ENCODE results near the gene CANT1.

Gene CANT1

DNA sequence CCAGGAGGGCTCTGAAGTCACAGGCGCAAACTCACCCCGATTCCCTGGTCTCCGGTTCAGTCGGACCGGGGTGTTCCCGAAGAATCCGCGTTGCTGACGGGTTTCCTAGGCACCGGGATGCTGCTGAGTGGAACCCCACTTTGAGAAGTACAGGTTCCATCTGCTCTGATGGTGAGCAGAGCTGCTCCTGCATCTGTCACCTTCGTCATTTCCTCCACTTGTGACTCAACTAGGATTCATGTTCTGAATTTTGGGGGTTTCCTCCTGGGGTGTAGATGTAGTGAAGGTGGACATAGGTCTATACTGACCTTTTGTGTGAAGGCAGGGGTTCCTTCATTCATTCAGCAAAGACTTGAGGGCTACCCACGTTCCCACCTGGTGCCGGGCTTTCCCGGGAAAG lies 54.9 kb downstream of the CANT1 start:
- Histone ChIP-seq H3K4me1 (peaks cover 0 to 4% (median 0%) of the 10 kb centered on the region in 4 donors), H3K36me3 (no peaks in the 10 kb centered on the region), H3K9me3 (peaks cover 4 to 14% (median 14%) of the 10 kb centered on the region in 3 donors), H3K4me3 (no peak overlapping the region), H3K27ac (no peak overlapping the region), H3K27me3 (peaks cover 0 to 7% of the 10 kb centered on the region in 2 donors)
- intact Hi-C loops (cut with DNase I; ENCODE audit: low total_unique reads), result loop anchor here (5.0 kb wide), 1 partner anchor 52 kb away; the partner anchor contains the start of gene CEP295NL
- no peak for TF ChIP-seq CTCF (IDR thresholded peaks at IDR 0.05)
- no peak for DNase-seq

- Histone ChIP-seq H3K36me3 (no peaks in the 10 kb centered on the region), H3K4me3 (no peak overlapping the region), H3K27me3 (peaks cover 0 to 7% of the 10 kb centered on the region in 2 donors), H3K9me3 (peaks cover 4 to 14% (median 14%) of the 10 kb centered on the region in 3 donors), H3K4me1 (peaks cover 0 to 4% (median 0%) of the 10 kb centered on the region in 4 donors), H3K27ac (no peak overlapping the region)
- no peak for DNase-seq
- no peak for TF ChIP-seq CTCF (IDR thresholded peaks at IDR 0.05)
- intact Hi-C loops (cut with DNase I; ENCODE audit: low total_unique reads), result no loop called here
Measured at GRCh38 chr17:78953356-78954350, 55.9 kb downstream of the CANT1 start.

DNA sequence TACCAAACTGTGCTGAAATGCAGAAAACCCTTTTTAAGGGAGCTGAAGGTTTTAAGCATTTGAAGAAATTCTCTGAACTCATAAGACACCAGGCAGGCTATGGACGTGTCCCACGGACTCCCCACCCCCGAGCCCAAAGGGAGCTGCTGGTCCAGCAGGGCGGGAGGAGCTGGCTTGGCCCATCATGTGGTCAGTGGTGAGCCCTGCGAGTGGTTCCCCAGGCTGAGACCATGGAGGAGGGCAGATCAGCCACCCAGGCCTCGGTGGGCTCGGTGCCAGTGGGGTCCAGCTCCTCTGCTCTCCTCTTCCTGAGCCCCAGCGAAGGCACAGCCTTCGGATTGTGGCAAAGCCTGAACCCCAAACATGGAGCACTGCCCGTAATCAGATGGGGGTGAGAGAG lies 56.9 kb downstream of the CANT1 start:
- H3K27me3 ChIP-seq, result peaks cover 0 to 7% of the 10 kb centered on the region in 2 donors
- no peak for DNase-seq
- no peak for TF ChIP-seq CTCF (IDR thresholded peaks at IDR 0.05)
- H3K36me3 ChIP-seq, result no peaks in the 10 kb centered on the region
- H3K4me1 ChIP-seq, result peaks cover 0 to 4% (median 0%) of the 10 kb centered on the region in 4 donors
- intact Hi-C loops (cut with DNase I; ENCODE audit: low total_unique reads), result no loop called here
- H3K9me3 ChIP-seq, result peaks cover 4 to 14% (median 14%) of the 10 kb centered on the region in 3 donors
- no peak overlapping the region for H3K4me3 ChIP-seq
- H3K27ac ChIP-seq, result no peak overlapping the region

- H3K4me3 ChIP-seq, result no peak overlapping the region
- DNase-seq, result no peak
- H3K27ac ChIP-seq, result no peak overlapping the region
- H3K36me3 ChIP-seq, result no peaks in the 10 kb centered on the region
- peaks cover 0 to 1% (median 0%) of the 10 kb centered on the region in 4 donors for H3K4me1 ChIP-seq
- TF ChIP-seq CTCF (IDR thresholded peaks at IDR 0.05), result no peak
- H3K27me3 ChIP-seq, result peaks cover 0 to 7% of the 10 kb centered on the region in 2 donors
- intact Hi-C loops (cut with DNase I; ENCODE audit: low total_unique reads), result no loop called here
- peaks cover 4 to 14% (median 14%) of the 10 kb centered on the region in 3 donors for H3K9me3 ChIP-seq
Measured at GRCh38 chr17:78951967-78952551, 57.5 kb downstream of the CANT1 start.

DNA sequence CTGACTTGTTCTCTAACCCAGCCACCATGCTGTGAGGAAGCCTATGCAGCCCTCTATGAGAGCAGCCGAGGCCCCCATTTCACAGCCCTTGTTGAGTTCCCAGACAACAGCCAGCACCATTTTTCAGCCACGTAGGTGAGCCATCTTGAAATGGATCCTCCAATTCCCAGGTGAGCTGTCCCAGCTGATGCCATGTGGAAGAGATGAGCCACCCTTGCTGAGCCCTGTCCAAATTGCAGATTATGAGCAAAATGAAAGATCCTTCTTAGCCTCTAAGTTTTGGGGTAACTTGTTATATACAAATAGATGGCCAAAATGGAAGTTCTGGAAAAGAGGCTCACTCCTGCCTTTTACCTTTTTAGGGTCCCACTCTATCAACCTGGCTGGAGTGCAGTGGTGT lies 58.7 kb downstream of the CANT1 start:
- Histone ChIP-seq H3K9me3 (peaks cover 4 to 14% (median 14%) of the 10 kb centered on the region in 3 donors), H3K4me3 (no peak overlapping the region), H3K27me3 (peaks cover 0 to 7% of the 10 kb centered on the region in 2 donors), H3K36me3 (no peaks in the 10 kb centered on the region), H3K27ac (no peak overlapping the region), H3K4me1 (no peaks in the 10 kb centered on the region)
- no peak for DNase-seq
- no peak for TF ChIP-seq CTCF (IDR thresholded peaks at IDR 0.05)
- intact Hi-C loops (cut with DNase I; ENCODE audit: low total_unique reads), result no loop called here
